HG03558 (cell line): ENCODE measurements around the gene SH3GL1.

Source experiments
- ATAC-seq: cut with Tn5 transposase; IDR thresholded peaks from one replicate; pipeline ENCODE4 v1.9.1; 2021; ENCODE audit warnings: moderate number of reproducible peaks; ENCODE audit not compliant: unreplicated experiment; ENCODE audit errors: extremely low read depth

The SH3GL1 gene

GRCh38 chr19:4400135-4400936 is at the start of gene SH3GL1:
Gene SH3GL1 (minus strand): TSS chr19:4400547. CDS start chr19:4400368, 179 bp downstream.
- peak; percentile 37 for ATAC-seq

GRCh38 chr19:4449639-4450028 is 49.3 kb upstream of the SH3GL1 start:
- ATAC-seq, result no peak

GRCh38 chr19:4449022-4449638 is 48.8 kb upstream of the SH3GL1 start:
- ATAC-seq, result no peak

GRCh38 chr19:4448147-4448985 is 48.0 kb upstream of the SH3GL1 start:
- ATAC-seq, result no peak

GRCh38 chr19:4447327-4448146 is 47.2 kb upstream of the SH3GL1 start:
- no peak for ATAC-seq

- ATAC-seq, result no peak
Observed at GRCh38 chr19:4446704-4447200, 46.4 kb upstream of the SH3GL1 start.

GRCh38 chr19:4445963-4446703 is 45.8 kb upstream of the SH3GL1 start:
- ATAC-seq, result no peak

GRCh38 chr19:4444765-4445741 is 44.7 kb upstream of the SH3GL1 start:
- ATAC-seq, result no peak

- no peak for ATAC-seq
Observed at GRCh38 chr19:4443966-4444764, 43.8 kb upstream of the SH3GL1 start.

- ATAC-seq, result no peak
Observed at GRCh38 chr19:4443188-4443587, 42.8 kb upstream of the SH3GL1 start.

GRCh38 chr19:4442819-4443146 is 42.4 kb upstream of the SH3GL1 start:
- ATAC-seq, result no peak

- no peak for ATAC-seq
Observed at GRCh38 chr19:4441994-4442818, 41.9 kb upstream of the SH3GL1 start.

GRCh38 chr19:4439243-4439642 is 38.9 kb upstream of the SH3GL1 start:
- ATAC-seq, result no peak

GRCh38 chr19:4437103-4437502 is 36.8 kb upstream of the SH3GL1 start:
- no peak for ATAC-seq

- ATAC-seq, result no peak
Observed at GRCh38 chr19:4436231-4436630, 35.9 kb upstream of the SH3GL1 start.

GRCh38 chr19:4434391-4434790 is 34.0 kb upstream of the SH3GL1 start:
- no peak for ATAC-seq
